ENCODE measurements around the gene ARID1B. TPM values are rescaled to one million over a fixed set of nuclear protein-coding genes. Genes with fewer than 3 reads are reported as not detected.

ARID1B gene
- total RNA-seq, 1 donor from 2014 or later = 75.4 TPM

GRCh38 chr6:157108923-157109322 is 331.7 kb downstream of the ARID1B start:
- Mint-ChIP-seq H3K4me3 (ENCODE audit: unreplicated experiment) (peak overlapping the region; percentile 55), H3K36me3 (ENCODE audit: low read depth, unreplicated experiment) (peaks cover 5% of the 10 kb centered on the region), H3K4me1 (ENCODE audit: low read depth, unreplicated experiment) (peaks cover 47% of the 10 kb centered on the region), H3K9me3 (ENCODE audit: unreplicated experiment) (no peaks in the 10 kb centered on the region), H3K27me3 (ENCODE audit: low read depth, unreplicated experiment) (no peaks in the 10 kb centered on the region), H3K27ac (ENCODE audit: unreplicated experiment) (peak overlapping the region; percentile 94)
- Histone ChIP-seq H3K4me1 (ENCODE audit: insufficient read depth, low read length) (peaks cover 40% of the 10 kb centered on the region), H3K9ac (ENCODE audit: low read length) (peak overlapping the region; percentile 72), H2AFZ (ENCODE audit: low read depth, low read length) (no peak overlapping the region), H3K79me2 (ENCODE audit: insufficient read depth, low read length) (peaks cover 12% of the 10 kb centered on the region), H3K27me3 (ENCODE audit: insufficient read depth, low read length) (no peaks in the 10 kb centered on the region), H4K20me1 (ENCODE audit: insufficient read depth, low read length) (no peaks in the 10 kb centered on the region), H3K36me3 (ENCODE audit: insufficient read depth, low read length) (no peaks in the 10 kb centered on the region), H3K27ac (ENCODE audit: low read depth, low read length) (peak overlapping the region; percentile 90), H3K4me2 (ENCODE audit: low read length) (no peak overlapping the region), H3K9me3 (ENCODE audit: insufficient read depth, low read depth, low read length) (no peaks in the 10 kb centered on the region), H3K4me3 (ENCODE audit: insufficient read depth, low read depth, low read length) (no peak overlapping the region)
- TF ChIP-seq CTCF (IDR thresholded peaks at IDR 0.05; ENCODE audit: insufficient read depth, low read depth, low read length) = no peak
- no peak for TF ChIP-seq EZH2 (IDR thresholded peaks at IDR 0.05; ENCODE audit: insufficient read depth, low read length)
- FAIRE-seq = no peak
- DNase-seq (ENCODE audit: low read depth) = no peak

GRCh38 chr6:157110607-157111006 is 333.4 kb downstream of the ARID1B start:
- DNase-seq (ENCODE audit: low read depth) = peak; percentile 63
- Histone ChIP-seq H3K79me2 (ENCODE audit: insufficient read depth, low read length) (peaks cover 12% of the 10 kb centered on the region), H3K27me3 (ENCODE audit: insufficient read depth, low read length) (no peaks in the 10 kb centered on the region), H3K4me1 (ENCODE audit: insufficient read depth, low read length) (peaks cover 40% of the 10 kb centered on the region), H4K20me1 (ENCODE audit: insufficient read depth, low read length) (no peaks in the 10 kb centered on the region), H3K9ac (ENCODE audit: low read length) (peak overlapping the region; percentile 19), H3K36me3 (ENCODE audit: insufficient read depth, low read length) (no peaks in the 10 kb centered on the region), H3K4me2 (ENCODE audit: low read length) (no peak overlapping the region), H3K4me3 (ENCODE audit: insufficient read depth, low read depth, low read length) (no peak overlapping the region), H3K27ac (ENCODE audit: low read depth, low read length) (peak overlapping the region; percentile 46), H2AFZ (ENCODE audit: low read depth, low read length) (no peak overlapping the region), H3K9me3 (ENCODE audit: insufficient read depth, low read depth, low read length) (no peaks in the 10 kb centered on the region)
- TF ChIP-seq EZH2 (IDR thresholded peaks at IDR 0.05; ENCODE audit: insufficient read depth, low read length) = no peak
- TF ChIP-seq CTCF (IDR thresholded peaks at IDR 0.05; ENCODE audit: insufficient read depth, low read depth, low read length) = no peak
- Mint-ChIP-seq H3K27me3 (ENCODE audit: low read depth, unreplicated experiment) (no peaks in the 10 kb centered on the region), H3K9me3 (ENCODE audit: unreplicated experiment) (no peaks in the 10 kb centered on the region), H3K4me1 (ENCODE audit: low read depth, unreplicated experiment) (peaks cover 47% of the 10 kb centered on the region), H3K4me3 (ENCODE audit: unreplicated experiment) (no peak overlapping the region), H3K27ac (ENCODE audit: unreplicated experiment) (peak overlapping the region; percentile 66), H3K36me3 (ENCODE audit: low read depth, unreplicated experiment) (peaks cover 11% of the 10 kb centered on the region)
- no peak for FAIRE-seq

GRCh38 chr6:157113389-157113788 is 336.2 kb downstream of the ARID1B start:
- H3K36me3 ChIP-seq (ENCODE audit: insufficient read depth, low read length) = no peaks in the 10 kb centered on the region
- H2AFZ ChIP-seq (ENCODE audit: low read depth, low read length) = no peak overlapping the region
- H3K9me3 Mint-ChIP-seq (ENCODE audit: unreplicated experiment) = no peaks in the 10 kb centered on the region
- H3K36me3 Mint-ChIP-seq (ENCODE audit: low read depth, unreplicated experiment) = peaks cover 11% of the 10 kb centered on the region
- peaks cover 18% of the 10 kb centered on the region for H3K4me1 ChIP-seq (ENCODE audit: insufficient read depth, low read length)
- H3K27ac Mint-ChIP-seq (ENCODE audit: unreplicated experiment) = no peak overlapping the region
- no peaks in the 10 kb centered on the region for H3K9me3 ChIP-seq (ENCODE audit: insufficient read depth, low read depth, low read length)
- no peaks in the 10 kb centered on the region for H4K20me1 ChIP-seq (ENCODE audit: insufficient read depth, low read length)
- H3K27me3 ChIP-seq (ENCODE audit: insufficient read depth, low read length) = no peaks in the 10 kb centered on the region
- H3K4me2 ChIP-seq (ENCODE audit: low read length) = no peak overlapping the region
- H3K4me3 ChIP-seq (ENCODE audit: insufficient read depth, low read depth, low read length) = no peak overlapping the region
- H3K4me3 Mint-ChIP-seq (ENCODE audit: unreplicated experiment) = no peak overlapping the region
- no peak overlapping the region for H3K9ac ChIP-seq (ENCODE audit: low read length)
- H3K27me3 Mint-ChIP-seq (ENCODE audit: low read depth, unreplicated experiment) = no peaks in the 10 kb centered on the region
- no peak for TF ChIP-seq CTCF (IDR thresholded peaks at IDR 0.05; ENCODE audit: insufficient read depth, low read depth, low read length)
- no peak for TF ChIP-seq EZH2 (IDR thresholded peaks at IDR 0.05; ENCODE audit: insufficient read depth, low read length)
- peaks cover 27% of the 10 kb centered on the region for H3K4me1 Mint-ChIP-seq (ENCODE audit: low read depth, unreplicated experiment)
- DNase-seq (ENCODE audit: low read depth) (no peak), FAIRE-seq (no peak)
- peaks cover 12% of the 10 kb centered on the region for H3K79me2 ChIP-seq (ENCODE audit: insufficient read depth, low read length)
- H3K27ac ChIP-seq (ENCODE audit: low read depth, low read length) = no peak overlapping the region

Measured in astrocyte (in vitro differentiated cells and primary cell).